HG02852 (cell line): ENCODE data around the gene RPLP2.

Experiments
- ATAC-seq: cut with Tn5 transposase; IDR thresholded peaks from one replicate; pipeline ENCODE4 v1.9.1; 2021; ENCODE audit warnings: mild to moderate bottlenecking, moderate library complexity; ENCODE audit not compliant: unreplicated experiment

The RPLP2 gene

GRCh38 chr11:833114-833791, 23.5 kb downstream of the RPLP2 start:
- ATAC-seq: no peak

DNA sequence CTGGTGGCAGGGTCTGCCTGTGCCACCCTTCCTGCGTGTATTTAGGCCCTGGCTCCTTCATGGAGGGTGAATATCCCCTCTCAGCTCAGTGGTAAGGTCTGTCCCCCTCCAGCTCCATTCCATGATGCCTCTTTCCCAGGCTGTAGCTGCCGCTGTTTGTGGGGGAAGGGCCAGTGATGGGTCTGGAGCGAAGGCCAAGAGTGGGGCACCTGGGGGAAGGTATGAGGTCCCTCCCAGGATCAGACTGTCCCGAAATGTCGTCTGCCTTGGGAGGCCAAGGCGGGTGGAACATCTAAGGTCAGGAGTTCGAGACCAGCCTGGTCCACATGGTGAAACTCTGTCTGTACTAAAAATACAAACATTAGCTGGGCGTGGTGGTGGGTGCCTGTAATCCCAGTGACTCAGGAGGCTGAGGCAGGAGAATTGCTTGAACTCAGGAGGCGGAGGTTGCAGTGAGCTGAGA, 24.1 kb downstream of the RPLP2 start:
- no peak for ATAC-seq

DNA sequence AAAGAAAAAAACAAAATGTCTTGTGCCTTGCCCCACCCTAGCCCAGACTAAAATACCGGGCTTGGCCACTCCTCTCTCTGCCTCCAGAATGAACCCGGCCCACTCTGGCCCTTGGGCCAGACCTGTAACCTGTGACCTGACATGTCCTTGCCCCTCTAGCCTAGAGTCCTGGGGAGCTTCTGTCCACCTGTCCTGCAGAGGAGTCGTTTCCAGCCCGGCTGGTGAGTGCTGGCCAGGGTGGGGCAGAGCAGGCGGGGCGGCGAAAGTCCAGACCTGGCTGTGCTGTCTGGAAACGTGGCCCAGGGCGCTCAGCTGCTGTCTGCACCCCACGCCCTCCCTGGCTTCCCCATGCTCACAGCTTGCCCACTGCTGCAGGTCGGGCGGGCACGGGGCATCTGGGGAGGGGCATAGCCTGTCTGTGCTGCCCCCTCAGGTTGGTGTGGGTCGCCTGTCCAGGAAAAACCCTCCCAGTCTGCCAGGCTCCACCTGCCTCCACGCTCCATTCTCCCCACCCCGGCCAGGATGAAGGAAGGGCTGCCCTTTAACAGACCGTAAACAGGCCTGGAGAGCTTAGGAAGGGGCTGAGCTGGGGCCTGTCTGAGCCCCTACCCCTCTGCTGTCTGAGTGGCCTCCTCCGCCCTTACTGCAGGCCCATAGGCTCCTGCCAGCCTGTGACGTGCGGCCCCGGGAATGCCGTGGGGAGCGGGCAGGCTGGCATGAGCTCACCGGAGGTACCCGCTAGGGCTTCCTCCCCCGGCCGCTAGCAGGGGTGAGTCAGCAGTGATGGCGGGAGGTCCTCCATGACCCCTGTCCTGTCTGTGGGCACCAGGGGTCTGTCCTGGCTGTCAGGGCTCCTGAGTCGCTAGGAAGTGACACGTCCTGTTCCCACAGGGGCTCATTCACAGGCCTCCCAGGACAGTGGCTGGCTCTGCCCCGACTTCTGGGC, 24.9 kb downstream of the RPLP2 start:
- no peak for ATAC-seq

GRCh38 chr11:836274-836673, 26.5 kb downstream of the RPLP2 start:
- ATAC-seq: no peak

GRCh38 chr11:836700-837099, 26.9 kb downstream of the RPLP2 start:
- ATAC-seq: no peak

DNA sequence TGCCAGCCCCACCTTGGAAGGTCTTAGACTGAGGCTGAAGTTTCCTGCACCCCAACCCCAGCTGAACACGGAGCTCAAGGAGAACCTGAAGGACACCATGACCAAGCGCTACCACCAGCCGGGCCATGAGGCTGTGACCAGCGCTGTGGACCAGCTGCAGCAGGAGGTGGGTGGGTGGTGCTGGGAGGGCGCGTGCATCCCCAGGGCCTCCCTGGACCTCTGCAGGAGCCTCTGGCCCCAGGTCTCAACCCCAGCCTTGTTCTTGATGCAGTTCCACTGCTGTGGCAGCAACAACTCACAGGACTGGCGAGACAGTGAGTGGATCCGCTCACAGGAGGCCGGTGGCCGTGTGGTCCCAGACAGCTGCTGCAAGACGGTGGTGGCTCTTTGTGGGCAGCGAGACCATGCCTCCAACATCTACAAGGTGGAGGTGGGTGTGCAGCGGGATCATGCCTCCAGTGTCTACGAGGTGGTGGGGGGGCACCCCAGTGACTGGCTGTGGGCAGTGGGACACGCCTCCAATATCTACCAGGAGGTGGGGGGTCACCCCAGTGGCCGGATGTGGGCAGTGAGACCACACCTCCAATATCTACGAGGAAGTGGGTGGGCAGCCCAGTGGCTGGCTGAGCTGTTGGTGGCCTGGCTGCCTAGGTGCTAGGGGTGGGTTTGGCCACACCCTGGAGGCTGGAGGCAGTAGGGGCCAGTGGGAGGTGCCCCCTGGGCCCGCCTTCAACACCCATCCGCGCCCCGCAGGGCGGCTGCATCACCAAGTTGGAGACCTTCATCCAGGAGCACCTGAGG, 27.6 kb downstream of the RPLP2 start:
- ATAC-seq: no peak

DNA sequence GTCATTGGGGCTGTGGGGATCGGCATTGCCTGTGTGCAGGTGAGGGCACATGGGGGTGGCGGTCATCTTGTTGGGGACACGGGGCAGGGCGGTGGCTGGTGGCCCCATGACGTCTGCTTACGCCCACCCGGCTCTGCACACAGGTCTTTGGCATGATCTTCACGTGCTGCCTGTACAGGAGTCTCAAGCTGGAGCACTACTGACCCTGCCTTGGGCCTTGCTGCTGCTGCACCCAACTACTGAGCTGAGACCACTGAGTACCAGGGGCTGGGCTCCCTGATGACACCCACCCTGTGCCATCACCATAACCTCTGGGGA, 28.2 kb downstream of the RPLP2 start:
- no peak for ATAC-seq

GRCh38 chr11:838441-839279, 28.9 kb downstream of the RPLP2 start:
- no peak for ATAC-seq

DNA sequence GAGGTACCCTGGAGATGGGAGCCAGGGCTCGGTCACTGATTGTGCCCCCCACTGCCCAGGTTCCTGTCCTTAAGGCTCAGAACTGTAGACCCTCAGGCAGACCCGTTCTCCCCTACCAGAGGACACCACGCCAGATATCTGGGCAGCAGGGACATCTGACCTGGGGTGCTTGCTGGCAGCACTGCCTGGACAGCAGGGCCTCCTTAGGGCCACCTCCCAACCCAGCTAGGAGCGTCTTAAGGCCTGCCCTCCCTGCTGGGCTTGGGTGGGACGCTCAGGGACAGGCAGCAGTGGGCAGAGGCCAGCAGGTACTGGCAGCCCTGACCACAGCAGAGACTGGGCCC, 29.5 kb downstream of the RPLP2 start:
- ATAC-seq: no peak

- no peak for ATAC-seq
Measured at GRCh38 chr11:839875-840617, 30.3 kb downstream of the RPLP2 start.

DNA sequence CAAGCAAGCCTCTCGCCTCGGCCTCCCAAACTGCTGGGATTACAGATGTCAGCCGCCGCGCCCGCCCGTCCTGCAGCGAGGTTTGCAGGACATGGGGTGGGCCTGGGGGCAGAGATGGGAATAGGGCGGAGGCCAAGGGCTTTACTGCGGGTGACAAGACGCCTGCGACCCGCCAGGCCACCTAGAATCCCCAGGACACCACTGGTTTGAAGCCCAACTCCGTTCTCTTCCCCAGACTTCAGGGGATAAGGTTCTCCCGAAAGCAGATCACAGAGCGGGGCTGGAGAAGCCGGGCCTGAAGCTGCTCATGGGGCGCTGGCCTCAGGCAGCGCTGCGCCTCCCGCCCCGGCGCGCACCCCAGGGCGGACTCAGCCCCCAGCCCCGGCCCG, 32.2 kb downstream of the RPLP2 start:
- ATAC-seq: peak; percentile 36

GRCh38 chr11:842370-843002, 32.7 kb downstream of the RPLP2 start, which contains the start of the genes POLR2L and TSPAN4:
Gene POLR2L (minus strand): TSS chr11:842529. CDS start chr11:842508, 21 bp downstream.
Gene TSPAN4 (plus strand): TSS chr11:842852. CDS start chr11:850305, 7,453 bp downstream.
- ATAC-seq: peak; percentile 56

DNA sequence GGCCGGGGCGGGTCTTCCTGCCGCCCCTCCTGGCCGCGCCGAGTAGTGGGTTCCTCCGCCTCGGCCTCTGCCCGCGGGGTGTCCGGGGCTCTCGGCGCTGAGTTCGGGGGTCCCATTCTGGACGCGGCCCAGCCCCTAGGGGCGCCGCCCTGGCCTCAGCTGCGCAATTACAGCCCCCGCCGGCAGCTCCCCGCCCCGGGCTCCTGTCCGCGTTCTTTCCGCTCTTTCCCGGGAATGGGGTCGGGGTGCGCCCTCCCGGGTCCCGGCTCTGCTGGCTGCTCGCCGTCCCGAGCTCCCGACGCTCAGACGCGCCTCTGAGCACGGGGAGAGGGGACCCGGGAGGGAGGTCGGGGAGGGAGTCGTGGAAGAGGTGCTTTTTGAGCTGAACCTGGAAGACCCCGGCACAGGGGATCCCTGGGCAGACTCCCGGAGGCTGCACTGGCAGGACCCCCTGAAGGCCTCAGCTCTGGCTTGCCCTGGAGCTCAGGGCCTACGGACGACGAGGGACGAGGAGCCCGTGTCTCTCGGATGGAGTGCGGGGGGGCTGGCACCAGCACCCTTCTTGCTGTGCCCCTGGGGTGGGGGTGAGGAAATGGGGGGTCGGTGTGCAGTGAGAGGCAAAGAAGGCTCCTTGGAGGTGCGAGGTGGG, 33.4 kb downstream of the RPLP2 start:
- peak; percentile 4 for ATAC-seq

- no peak for ATAC-seq
Measured at GRCh38 chr11:843818-844692, 34.3 kb downstream of the RPLP2 start.

DNA sequence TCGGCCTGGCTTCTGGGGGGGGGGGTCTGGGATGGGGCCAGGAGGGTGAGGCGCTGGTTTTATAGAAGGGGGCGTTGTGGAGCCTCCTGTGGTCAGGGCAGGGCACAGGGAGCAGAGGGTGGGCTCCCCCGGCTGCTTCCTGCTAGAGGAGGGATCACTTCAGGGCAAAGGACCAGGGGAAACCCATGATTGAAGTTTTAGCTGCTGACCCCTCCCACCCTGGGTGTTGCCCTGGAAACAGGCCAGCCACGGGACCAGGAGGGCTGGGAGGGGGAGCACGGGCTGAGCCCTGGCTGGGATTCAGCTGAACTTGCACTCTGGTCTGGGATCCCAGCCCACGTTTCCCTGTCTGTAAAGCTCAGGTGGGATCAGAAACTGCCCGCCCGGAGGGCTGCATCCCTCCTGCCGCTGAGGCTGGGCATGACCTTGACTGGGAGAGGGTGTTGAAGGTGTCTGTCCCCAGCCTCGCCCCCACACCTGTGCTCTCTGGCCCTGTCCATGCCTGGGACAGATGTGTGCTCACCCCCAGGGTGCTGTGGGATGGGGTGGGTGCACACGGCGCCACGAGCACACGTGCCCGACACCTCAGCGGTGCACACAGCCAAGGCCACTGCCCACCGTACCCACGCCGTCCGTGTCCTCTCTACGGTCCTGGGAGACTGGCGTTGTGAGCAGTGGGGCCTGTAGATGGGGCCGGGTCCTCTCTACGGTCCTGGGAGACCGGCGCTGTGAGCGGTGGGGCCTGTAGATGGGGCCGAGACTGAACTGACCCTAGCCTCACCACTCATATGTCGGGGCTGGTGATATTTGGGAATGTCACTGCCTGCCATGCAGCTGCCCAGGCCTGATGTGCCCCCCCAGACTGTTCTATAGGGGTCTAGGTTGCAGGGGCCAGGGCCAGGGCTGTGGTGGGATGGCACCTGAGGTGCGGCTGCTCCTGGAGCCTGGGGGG, 35.2 kb downstream of the RPLP2 start:
- no peak for ATAC-seq

DNA sequence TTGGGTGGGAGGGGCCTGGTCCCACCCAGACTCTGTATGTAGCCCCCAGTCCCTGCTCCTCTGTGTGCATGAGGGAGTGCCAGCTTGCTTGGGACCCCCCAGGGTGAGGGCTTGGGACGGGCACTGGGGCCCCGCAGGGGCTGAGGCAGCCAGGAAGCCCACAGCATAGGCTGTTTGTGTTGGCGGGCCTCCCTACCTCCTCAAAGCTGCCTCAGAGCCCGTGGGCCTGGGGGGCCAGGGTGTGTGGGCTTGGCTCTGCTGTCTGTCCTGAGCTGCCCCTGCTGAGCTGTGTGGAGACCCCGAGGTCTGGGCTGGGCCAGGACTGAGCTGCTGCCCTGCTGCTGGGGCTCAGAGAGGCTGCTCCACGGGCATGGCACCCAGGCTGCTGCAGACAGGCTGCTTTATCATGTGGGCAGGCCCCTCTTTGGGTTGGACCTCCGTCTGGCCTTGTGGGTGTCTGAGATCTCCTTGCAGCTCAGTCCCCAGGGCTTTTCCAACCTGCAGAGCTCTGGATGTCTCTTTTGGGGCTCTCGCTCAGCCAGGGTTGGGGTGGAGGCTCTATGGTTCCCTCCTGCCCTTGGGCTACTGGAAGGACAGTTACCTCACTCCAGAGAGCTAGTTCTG, 36.2 kb downstream of the RPLP2 start:
- ATAC-seq: no peak
